Measurements from ENCODE around the gene SEPTIN7.

GRCh38 chr7:35819954-35820703 lies 19.3 kb downstream of the SEPTIN7 start:
- TF ChIP-seq CTCF (conservative IDR thresholded peaks at IDR 0.05; ENCODE audit: low read depth, low read length) (no peak), EZH2 (IDR thresholded peaks at IDR 0.05; ENCODE audit: borderline replicate concordance, low read depth, low read length, poor library complexity, severe bottlenecking) (no peak)

Data from A673 (cell line).